ENCODE measurements around the gene SMPD3.

- no peak for TF ChIP-seq CTCF (IDR thresholded peaks at IDR 0.05)
- TF ChIP-seq JUNB (IDR thresholded peaks at IDR 0.05), result no peak
- TF ChIP-seq PBX3 (IDR thresholded peaks at IDR 0.05), result no peak
These were observed 96.3 kb downstream of the SMPD3 start for GRCh38 chr16:68351991-68352431.
